Endothelial cell of umbilical vein (primary cell): ENCODE results near the gene ACAD11. TPM values are rescaled to one million over a fixed set of nuclear protein-coding genes. Genes with fewer than 3 reads are reported as not detected.

ENCODE experiments used
- BruUV-seq: library from RNA; stranded (reverse); fragments of 400-500 nt; replicated peaks from 2 replicates; lab custom pipeline; 2021; lab: Mats Ljungman, UMichigan
- CTCF ChIA-PET: fragments of 300-600, 350-600 bp; sonication (Branson Sonifier 250); formaldehyde crosslinking; loops from one replicate; lab custom pipeline; 2021; ENCODE audit warnings: antibody characterized with exemption, inconsistent platforms; lab: Charles Lee
- POLR2A ChIA-PET: fragments of 300-600, 350-600 bp; sonication (Branson Sonifier 250); formaldehyde crosslinking; loops from one replicate; lab custom pipeline; 2021; ENCODE audit warnings: antibody characterized with exemption, inconsistent platforms; lab: Charles Lee
- DNase-seq: peaks from one replicate; pipeline ENCODE4 v3.0.0-alpha.2; 2011; ENCODE audit warnings: low read depth, low spot score
- FAIRE-seq: peaks from 2 replicates; lab custom pipeline; 2011; peaks lifted over from hg19 to GRCh38; lab: Jason Lieb, UNC
- H2AFZ ChIP-seq: 2 replicates; pipeline ENCODE4 v1.6.0; 2012; ENCODE audit warnings: low read depth, low read length, control low read depth, inconsistent platforms
- H3K27ac ChIP-seq: 2 replicates; pipeline ENCODE4 v1.5.1; 2011; ENCODE audit warnings: low read depth, mild to moderate bottlenecking, control low read depth, low read length, moderate library complexity; ENCODE audit not compliant: insufficient read depth
- H3K27me3 ChIP-seq, 2 experiments: 2 replicates each; pipeline versions ENCODE4 v1.6.0 to v1.6.1; 2011; ENCODE audit warnings: low read length in 2 of 2, mixed read lengths in 1 of 2; ENCODE audit not compliant: control insufficient read depth in 2 of 2, insufficient read depth in 2 of 2
- H3K36me3 ChIP-seq, 2 experiments: 2 replicates in 1 of 2; 3 replicates in 1 of 2; pipeline ENCODE4 v1.5.1; 2011; ENCODE audit warnings: low read length in 2 of 2, mild to moderate bottlenecking in 1 of 2, moderate library complexity in 1 of 2; ENCODE audit not compliant: control insufficient read depth in 2 of 2, insufficient read depth in 2 of 2; ENCODE audit errors: extremely low read depth in 1 of 2
- H3K4me1 ChIP-seq: 3 replicates; pipeline ENCODE4 v1.5.1; 2011; ENCODE audit warnings: mild to moderate bottlenecking, low read length; ENCODE audit not compliant: control insufficient read depth, insufficient read depth; ENCODE audit errors: extremely low read depth
- H3K4me2 ChIP-seq: 2 replicates; pipeline ENCODE4 v1.6.1; 2011; ENCODE audit warnings: low read length, control low read depth, mixed read lengths; ENCODE audit not compliant: insufficient read depth
- H3K4me3 ChIP-seq, 3 experiments: fragments of 200-600 bp in 1 of 3; sonication (generic), shearing (Covaris generic) in 1 of 3; replicated peaks in 1 of 3; 2 replicates each; pipeline ENCODE4 v1.5.1; 2011 to 2016; ENCODE audit warnings: control low read depth in 3 of 3, low read length in 3 of 3, mild to moderate bottlenecking in 2 of 3, inconsistent platforms in 1 of 3, low read depth in 1 of 3, moderate library complexity in 1 of 3; ENCODE audit not compliant: insufficient read depth in 1 of 3
- H3K79me2 ChIP-seq: 2 replicates; pipeline ENCODE4 v1.6.0; 2012; ENCODE audit warnings: low read length, inconsistent platforms; ENCODE audit not compliant: control insufficient read depth, insufficient read depth
- H3K9ac ChIP-seq: replicated peaks from 2 replicates; pipeline ENCODE3; 2011; ENCODE audit warnings: low read length, control low read depth; ENCODE audit not compliant: insufficient read depth; ENCODE audit errors: extremely low read depth
- H3K9me1 ChIP-seq: replicated peaks from 3 replicates; pipeline ENCODE4 v1.6.0; 2011; ENCODE audit warnings: mild to moderate bottlenecking, low read length; ENCODE audit not compliant: control insufficient read depth, insufficient read depth; ENCODE audit errors: extremely low read depth
- H3K9me3 ChIP-seq: replicated peaks from 2 replicates; pipeline ENCODE4 v1.5.1; 2012; ENCODE audit warnings: low read length, inconsistent platforms; ENCODE audit not compliant: control insufficient read depth, insufficient read depth
- H4K20me1 ChIP-seq: replicated peaks from 2 replicates; pipeline ENCODE3; 2011; ENCODE audit warnings: mild to moderate bottlenecking, low read length; ENCODE audit not compliant: control insufficient read depth, insufficient read depth; ENCODE audit errors: extremely low read depth
- EZH2 ChIP-seq: IDR thresholded peaks from 2 replicates; pipeline ENCODE4 v1.6.1; 2012; ENCODE audit warnings: borderline replicate concordance, low read depth, mild to moderate bottlenecking, moderate library complexity, low read length, inconsistent platforms; ENCODE audit not compliant: severe bottlenecking
- FOS ChIP-seq: IDR thresholded peaks from 2 replicates; pipeline ENCODE4 v1.6.1; 2011; ENCODE audit warnings: mild to moderate bottlenecking, low read length, moderate library complexity, borderline replicate concordance; ENCODE audit not compliant: insufficient read depth
- GATA2 ChIP-seq: IDR thresholded peaks from 2 replicates; pipeline ENCODE4 v1.7.0; 2011; ENCODE audit warnings: low read depth, mild to moderate bottlenecking, moderate library complexity, mixed read lengths, low read length; ENCODE audit not compliant: insufficient read length, insufficient read depth
- JUN ChIP-seq: IDR thresholded peaks from 2 replicates; pipeline ENCODE4 v1.6.1; 2011; ENCODE audit warnings: borderline replicate concordance, low read depth; ENCODE audit not compliant: insufficient read length, insufficient read depth
- MYC ChIP-seq: IDR thresholded peaks from one replicate; pipeline ENCODE4 v1.6.1; 2011; ENCODE audit warnings: mild to moderate bottlenecking, low read depth, low read length
- POLR2A ChIP-seq: IDR thresholded peaks from 2 replicates; pipeline ENCODE4 v1.6.1; 2012; ENCODE audit warnings: low read depth, mild to moderate bottlenecking, control low read depth, low read length
- POLR2AphosphoS5 ChIP-seq: IDR thresholded peaks from 2 replicates; pipeline ENCODE4 v1.6.1; 2012; ENCODE audit warnings: low read depth, mild to moderate bottlenecking, control low read depth, low read length, moderate library complexity; ENCODE audit not compliant: insufficient read depth
- dilution Hi-C: fragments of 300-500 bp; cut with MboI; formaldehyde crosslinking; loops from one replicate; pipeline ENCODE4 v1.15.0; 2019; ENCODE audit warnings: low sequenced_read_pairs; ENCODE audit not compliant: extremely low pct_ligation_motif_present
- intact Hi-C: fragments of 100-400 bp; cut with micrococcal nuclease; formaldehyde crosslinking; loops from one replicate; pipeline ENCODE4 v1.10.0; 2022
- polyA plus RNA-seq, 4 experiments: library from polyadenylated mRNA; depleted of rRNA in 3 of 4; stranded (reverse) in 3 of 4; unstranded in 1 of 4; fragments of >200 nt; gene quantifications; 2 replicates each; pipeline versions ENCODE4 v1.2.1 to v1.2.3, GENCODE V29; 2011 to 2012; ENCODE audit warnings: missing spikeins in 1 of 4
- total RNA-seq: library from RNA; stranded (reverse); gene quantifications from 2 replicates; pipeline ENCODE4 v1.2.3, GENCODE V29; 2021
- TF ChIP-seq, protein P1 (sequence below): IDR thresholded peaks from 2 replicates; pipeline ENCODE4 v1.6.1; 2011; ENCODE audit not compliant: insufficient read depth, insufficient read length
- TF ChIP-seq, protein P2 (sequence below), 2 donors: IDR thresholded peaks; 1 replicate in 1 of 2; 2 replicates in 1 of 2; pipeline ENCODE4 v1.5.1; 2011; ENCODE audit warnings: low read length in 2 of 2, mild to moderate bottlenecking in 2 of 2, moderate library complexity in 2 of 2, control low read depth in 1 of 2, inconsistent platforms in 1 of 2, low read depth in 1 of 2; ENCODE audit not compliant: insufficient read depth in 1 of 2; ENCODE audit errors: extremely low read depth in 1 of 2

The ACAD11 gene
- total and polyA plus RNA-seq, 2 donors (not counting 3 experiments of a cell fraction or from before 2014, with no cell fraction given) = 9.6 to 17.9 TPM

- H3K4me2 ChIP-seq = no peak overlapping the region
Observed at GRCh38 chr3:132544130-132544529, 115.5 kb downstream of the ACAD11 start.

More at GRCh38 chr3:132544130-132544529, 115.5 kb downstream of the ACAD11 start:
- H4K20me1 ChIP-seq = no peaks in the 10 kb centered on the region
- TF ChIP-seq GATA2 = no peak
- TF ChIP-seq, protein P1, sequence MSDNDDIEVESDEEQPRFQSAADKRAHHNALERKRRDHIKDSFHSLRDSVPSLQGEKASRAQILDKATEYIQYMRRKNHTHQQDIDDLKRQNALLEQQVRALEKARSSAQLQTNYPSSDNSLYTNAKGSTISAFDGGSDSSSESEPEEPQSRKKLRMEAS = no peak
- no peak for TF ChIP-seq EZH2
- TF ChIP-seq JUN = no peak
- TF ChIP-seq FOS = no peak
- TF ChIP-seq, protein P2, sequence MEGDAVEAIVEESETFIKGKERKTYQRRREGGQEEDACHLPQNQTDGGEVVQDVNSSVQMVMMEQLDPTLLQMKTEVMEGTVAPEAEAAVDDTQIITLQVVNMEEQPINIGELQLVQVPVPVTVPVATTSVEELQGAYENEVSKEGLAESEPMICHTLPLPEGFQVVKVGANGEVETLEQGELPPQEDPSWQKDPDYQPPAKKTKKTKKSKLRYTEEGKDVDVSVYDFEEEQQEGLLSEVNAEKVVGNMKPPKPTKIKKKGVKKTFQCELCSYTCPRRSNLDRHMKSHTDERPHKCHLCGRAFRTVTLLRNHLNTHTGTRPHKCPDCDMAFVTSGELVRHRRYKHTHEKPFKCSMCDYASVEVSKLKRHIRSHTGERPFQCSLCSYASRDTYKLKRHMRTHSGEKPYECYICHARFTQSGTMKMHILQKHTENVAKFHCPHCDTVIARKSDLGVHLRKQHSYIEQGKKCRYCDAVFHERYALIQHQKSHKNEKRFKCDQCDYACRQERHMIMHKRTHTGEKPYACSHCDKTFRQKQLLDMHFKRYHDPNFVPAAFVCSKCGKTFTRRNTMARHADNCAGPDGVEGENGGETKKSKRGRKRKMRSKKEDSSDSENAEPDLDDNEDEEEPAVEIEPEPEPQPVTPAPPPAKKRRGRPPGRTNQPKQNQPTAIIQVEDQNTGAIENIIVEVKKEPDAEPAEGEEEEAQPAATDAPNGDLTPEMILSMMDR (IDR thresholded peaks at IDR 0.05; ENCODE audit: extremely low read depth in 1 of 2, insufficient read depth in 1 of 2, low read depth in 1 of 2, low read length in 2 of 2) = no peak
- TF ChIP-seq POLR2AphosphoS5 = no peak
- TF ChIP-seq MYC = no peak
- TF ChIP-seq POLR2A = no peak
- ChIA-PET CTCF (interaction anchor here (1.5 to 2.5 kb wide), 2 partner anchors 79 to 98 kb away, joined by 5 to 28 read pairs; no protein-coding TSS in a partner anchor), POLR2A (no interaction called here)
- no peaks in the 10 kb centered on the region for H3K9me3 ChIP-seq
- peaks cover 18% of the 10 kb centered on the region for H3K4me1 ChIP-seq
- H3K36me3 ChIP-seq = peaks cover 0 to 6% of the 10 kb centered on the region in 2 experiments
- no peaks in the 10 kb centered on the region for H3K27me3 ChIP-seq
- H3K4me3 ChIP-seq = no peak overlapping the region
- H3K27ac ChIP-seq = no peak overlapping the region
- H3K79me2 ChIP-seq = no peaks in the 10 kb centered on the region
- no peak overlapping the region for H3K9ac ChIP-seq
- H2AFZ ChIP-seq = no peak overlapping the region
- FAIRE-seq (no peak), DNase-seq (no peak)
- intact Hi-C loops (no loop called here), dilution Hi-C loops (loop anchor here (25.0 kb wide), 1 partner anchor 93 kb away; no protein-coding TSS in a partner anchor)
- no peaks in the 10 kb centered on the region for H3K9me1 ChIP-seq
- BruUV-seq = no TSS peak
